HepG2 (cell line): ENCODE measurements around the gene ARHGAP20. TPM values are rescaled to one million over a fixed set of nuclear protein-coding genes. Genes with fewer than 3 reads are reported as not detected.

Experiments used
- ATAC-seq: fragments of 200-7000 bp; cut with Tn5 transposase; 3 replicates; pipeline ENCODE4 v1.9.1; 2020; ENCODE audit warnings: mild to moderate bottlenecking, moderate library complexity
- BruUV-seq: library from RNA; stranded (reverse); fragments of 400-500 nt; replicated peaks from 2 replicates; lab custom pipeline; 2021; lab: Mats Ljungman, UMichigan
- CTCF ChIA-PET: fragments of 300-600 bp; formaldehyde crosslinking; extraction: SDS; loops from one replicate; lab custom pipeline; 2021; ENCODE audit warnings: low total read pairs, inconsistent platforms, low intra/inter-chr PET ratio; lab: Yijun Ruan, JAX
- POLR2A ChIA-PET: fragments of 350-600 bp; sonication (Branson Sonifier 250); formaldehyde crosslinking; loops from one replicate; lab custom pipeline; 2020; ENCODE audit warnings: antibody characterized with exemption, inconsistent platforms; lab: Yijun Ruan, JAX
- DNase-seq: peaks from one replicate; pipeline ENCODE4 v3.0.0-alpha.2; 2015; ENCODE audit warnings: low spot score
- FAIRE-seq: peaks from 3 replicates; lab custom pipeline; 2011; peaks lifted over from hg19 to GRCh38; lab: Jason Lieb, UNC
- H2AFZ ChIP-seq: one replicate; pipeline ENCODE4 v1.6.1; 2011; ENCODE audit warnings: low read length, inconsistent platforms
- H3K27ac ChIP-seq: fragments of 300-600 bp; 3 replicates; pipeline ENCODE4 v1.8.0; 2011; ENCODE audit warnings: mixed run types, mild to moderate bottlenecking, mixed read lengths, low read length, inconsistent platforms; ENCODE audit not compliant: insufficient read depth; ENCODE audit errors: extremely low read length
- H3K27me3 ChIP-seq, 2 experiments: fragments of 200-600 bp in 1 of 2; 2 replicates in 1 of 2; 3 replicates in 1 of 2; pipeline versions ENCODE4 v1.6.0 to v1.8.0; 2011; ENCODE audit warnings: low read length in 2 of 2, mild to moderate bottlenecking in 2 of 2, moderate library complexity in 2 of 2, inconsistent platforms in 1 of 2; ENCODE audit not compliant: insufficient read depth in 2 of 2, control insufficient read depth in 1 of 2
- H3K36me3 ChIP-seq, 2 experiments: fragments of 200-600 bp in 1 of 2; replicated peaks in 1 of 2; 2 replicates in 1 of 2; 3 replicates in 1 of 2; pipeline versions ENCODE4 v1.5.1 to v1.8.0; 2011; ENCODE audit warnings: low read length in 2 of 2, inconsistent platforms in 1 of 2; ENCODE audit not compliant: insufficient read depth in 2 of 2, control insufficient read depth in 1 of 2
- H3K4me1 ChIP-seq: 2 replicates; pipeline ENCODE4 v1.5.1; 2012; ENCODE audit warnings: low read length, inconsistent platforms; ENCODE audit not compliant: insufficient read depth
- H3K4me2 ChIP-seq: 2 replicates; pipeline ENCODE4 v1.6.0; 2011; ENCODE audit warnings: low read depth, low read length, inconsistent platforms
- H3K4me3 ChIP-seq, 3 experiments: fragments of 200-600 bp in 1 of 3; sonication (generic), shearing (Covaris generic) in 1 of 3; replicated peaks in 1 of 3; 2 replicates each; pipeline ENCODE4 v1.5.1; 2011 to 2016; ENCODE audit warnings: low read length in 3 of 3, inconsistent platforms in 2 of 3, low read depth in 2 of 3, mild to moderate bottlenecking in 2 of 3, control low read depth in 1 of 3, mixed read lengths in 1 of 3; ENCODE audit not compliant: insufficient read depth in 1 of 3
- H3K79me2 ChIP-seq: one replicate; pipeline ENCODE4 v1.6.1; 2011; ENCODE audit warnings: low read length, inconsistent platforms; ENCODE audit not compliant: insufficient read depth
- H3K9ac ChIP-seq: 2 replicates; pipeline ENCODE4 v1.6.0; 2011; ENCODE audit warnings: mild to moderate bottlenecking, low read depth, low read length, inconsistent platforms; ENCODE audit not compliant: insufficient read depth
- H3K9me3 ChIP-seq: 2 replicates; pipeline ENCODE4 v1.5.1; 2012; ENCODE audit warnings: mild to moderate bottlenecking, low read length
- H4K20me1 ChIP-seq: 2 replicates; pipeline ENCODE4 v1.6.0; 2011; ENCODE audit warnings: inconsistent platforms, mild to moderate bottlenecking, low read length, moderate library complexity; ENCODE audit not compliant: insufficient read depth
- GLI4 ChIP-seq: sonication (generic); formaldehyde crosslinking; IDR thresholded peaks from 2 replicates; pipeline ENCODE4 v1.5.1; 2020; ENCODE audit warnings: missing genetic modification reagents, mild to moderate bottlenecking, moderate library complexity, borderline replicate concordance
- HDAC1 ChIP-seq: sonication (generic); formaldehyde crosslinking; IDR thresholded peaks from 2 replicates; pipeline ENCODE4 v1.5.1; 2020; ENCODE audit warnings: mild to moderate bottlenecking, missing genetic modification reagents
- ISL2 ChIP-seq: sonication (generic); formaldehyde crosslinking; IDR thresholded peaks from 2 replicates; pipeline ENCODE4 v1.5.0; 2020; ENCODE audit warnings: missing genetic modification reagents
- KAT7 ChIP-seq: IDR thresholded peaks from 2 replicates; pipeline ENCODE4 v1.6.1; 2018; ENCODE audit warnings: borderline replicate concordance, missing compliant biosample characterization
- KMT2B ChIP-seq: IDR thresholded peaks from 2 replicates; pipeline ENCODE4 v1.6.1; 2016; ENCODE audit warnings: missing genetic modification reagents, missing compliant biosample characterization
- NCOA1 ChIP-seq: sonication (generic); formaldehyde crosslinking; IDR thresholded peaks from 2 replicates; pipeline ENCODE4 v1.9.0; 2021; ENCODE audit warnings: missing genetic modification reagents
- PHF21A ChIP-seq: sonication (generic); formaldehyde crosslinking; IDR thresholded peaks from 2 replicates; pipeline ENCODE4 v1.5.0; 2020; ENCODE audit warnings: mild to moderate bottlenecking, missing genetic modification reagents
- SALL2 ChIP-seq: sonication (generic); formaldehyde crosslinking; IDR thresholded peaks from 2 replicates; pipeline ENCODE4 v1.8.1; 2023; ENCODE audit warnings: mild to moderate bottlenecking, missing genetic modification reagents, inconsistent platforms
- SCMH1 ChIP-seq: sonication (generic); formaldehyde crosslinking; IDR thresholded peaks from 2 replicates; pipeline ENCODE4 v1.9.0; 2021; ENCODE audit warnings: missing genetic modification reagents, mild to moderate bottlenecking, borderline replicate concordance
- TOE1 ChIP-seq: sonication (generic); formaldehyde crosslinking; IDR thresholded peaks from 2 replicates; pipeline ENCODE4 v1.4.0; 2020; ENCODE audit warnings: mild to moderate bottlenecking, missing genetic modification reagents
- TOPORS ChIP-seq: sonication (generic); formaldehyde crosslinking; IDR thresholded peaks from 2 replicates; pipeline ENCODE4 v1.8.0; 2023; ENCODE audit warnings: mild to moderate bottlenecking, missing genetic modification reagents
- ZNF230 ChIP-seq: sonication (generic); formaldehyde crosslinking; IDR thresholded peaks from 2 replicates; pipeline ENCODE4 v1.4.0; 2020; ENCODE audit warnings: mild to moderate bottlenecking, missing genetic modification reagents
- ZNF282 ChIP-seq: fragments of 450-650 bp; IDR thresholded peaks from 2 replicates; pipeline ENCODE4 v1.6.1; 2018; ENCODE audit not compliant: partially characterized antibody
- ZNF687 ChIP-seq: sonication (generic); formaldehyde crosslinking; IDR thresholded peaks from 2 replicates; pipeline ENCODE4 v1.5.1; 2020; ENCODE audit warnings: mild to moderate bottlenecking, missing genetic modification reagents, moderate library complexity
- ZNF747 ChIP-seq: sonication (generic); formaldehyde crosslinking; IDR thresholded peaks from 2 replicates; pipeline ENCODE4 v1.8.1; 2023; ENCODE audit warnings: missing genetic modification reagents, mild to moderate bottlenecking, borderline replicate concordance
- WGBS: methylation state at CpG from one replicate; pipeline ENCODE4 v1.1.6; 2017; ENCODE audit warnings: low lambda C conversion rate; 5-methylcytosine and 5-hydroxymethylcytosine counted together
- in situ Hi-C: cut with HindIII; loops from 2 replicates; pipeline ENCODE4 v1.10.0; 2017; ENCODE audit warnings: low pct_unique_long_range_greater_than_20kb; ENCODE audit not compliant: extremely low pct_ligation_motif_present
- intact Hi-C: fragments of 100-400 bp; cut with micrococcal nuclease; formaldehyde crosslinking; loops from one replicate; pipeline ENCODE4 v1.10.0; 2022; ENCODE audit not compliant: unreplicated experiment
- polyA plus RNA-seq, 8 experiments: library from polyadenylated mRNA; depleted of rRNA in 3 of 8; stranded (reverse) in 7 of 8; unstranded in 1 of 8; fragments of >200 nt; fragmentation: Illumina TruSeq in 4 of 8; extraction: Trizol in 4 of 8; gene quantifications; 2 replicates each; pipeline versions ENCODE4 v1.2.1 to v1.2.3, GENCODE V29; 2011 to 2016; ENCODE audit warnings: low read depth in 4 of 8, missing spikeins in 1 of 8, mixed read lengths in 1 of 8; ENCODE audit not compliant: insufficient read depth in 1 of 8
- total RNA-seq, 5 experiments: library from RNA; depleted of rRNA; stranded (reverse); fragments of >200 nt; fragmentation: Illumina TruSeq; extraction: Trizol; gene quantifications; 2 replicates each; pipeline ENCODE4 v1.2.3, GENCODE V29; 2016; ENCODE audit warnings: low read depth in 1 of 5
- TF ChIP-seq, protein P1 (sequence below): sonication (generic); formaldehyde crosslinking; IDR thresholded peaks from 2 replicates; pipeline ENCODE4 v1.5.0; 2020; ENCODE audit warnings: mild to moderate bottlenecking, low read depth, missing genetic modification reagents, borderline replicate concordance
- TF ChIP-seq, protein P2 (sequence below): IDR thresholded peaks from 2 replicates; pipeline ENCODE4 v1.6.1; 2012; ENCODE audit warnings: low read length, improper control_type of control experiment
- TF ChIP-seq, protein P3 (sequence below): sonication (generic); formaldehyde crosslinking; IDR thresholded peaks from 2 replicates; pipeline ENCODE4 v1.4.0; 2020; ENCODE audit warnings: missing genetic modification reagents

The ARHGAP20 gene
- total and polyA plus RNA-seq, 2 of the 13 experiments (the other 11 are each of a cell fraction or from before 2014, with no cell fraction given): not detected

DNA sequence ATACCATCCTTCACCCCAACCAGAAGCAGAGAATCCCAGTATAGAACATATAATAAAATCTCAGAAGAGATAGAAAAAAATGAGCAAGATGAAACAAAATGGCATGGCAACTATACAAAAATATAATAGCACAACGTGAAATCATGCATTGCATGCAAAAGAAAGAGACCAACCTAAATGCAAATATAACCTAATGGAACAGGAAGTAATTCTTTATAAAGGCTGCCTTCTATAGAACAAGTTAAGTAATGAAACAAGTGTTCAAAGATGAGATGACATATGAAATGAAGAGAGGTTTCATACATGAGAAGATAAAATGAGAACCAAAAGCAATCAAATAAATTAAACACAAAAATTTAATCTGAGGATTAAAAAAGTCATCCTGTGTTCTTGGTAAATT, 18.5 kb upstream of the ARHGAP20 start:
- H2AFZ ChIP-seq: no peak overlapping the region
- TF ChIP-seq ISL2 (no peak), SALL2 (CRISPR knock-in tag) (no peak), KAT7 (CRISPR knock-in tag) (no peak), ZNF230 (CRISPR knock-in tag) (no peak), GLI4 (CRISPR knock-in tag) (no peak), KMT2B (CRISPR knock-in tag) (no peak), SCMH1 (CRISPR knock-in tag) (no peak), NCOA1 (CRISPR knock-in tag) (no peak), ZNF747 (CRISPR knock-in tag) (no peak), ZNF282 (no peak), HDAC1 (CRISPR knock-in tag) (no peak), TOE1 (CRISPR knock-in tag) (no peak), TOPORS (no peak), ZNF687 (CRISPR knock-in tag) (no peak), PHF21A (CRISPR knock-in tag) (no peak)
- TF ChIP-seq, protein P1, sequence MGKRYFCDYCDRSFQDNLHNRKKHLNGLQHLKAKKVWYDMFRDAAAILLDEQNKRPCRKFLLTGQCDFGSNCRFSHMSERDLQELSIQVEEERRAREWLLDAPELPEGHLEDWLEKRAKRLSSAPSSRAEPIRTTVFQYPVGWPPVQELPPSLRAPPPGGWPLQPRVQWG (CRISPR knock-in tag): no peak
- TF ChIP-seq, protein P2, sequence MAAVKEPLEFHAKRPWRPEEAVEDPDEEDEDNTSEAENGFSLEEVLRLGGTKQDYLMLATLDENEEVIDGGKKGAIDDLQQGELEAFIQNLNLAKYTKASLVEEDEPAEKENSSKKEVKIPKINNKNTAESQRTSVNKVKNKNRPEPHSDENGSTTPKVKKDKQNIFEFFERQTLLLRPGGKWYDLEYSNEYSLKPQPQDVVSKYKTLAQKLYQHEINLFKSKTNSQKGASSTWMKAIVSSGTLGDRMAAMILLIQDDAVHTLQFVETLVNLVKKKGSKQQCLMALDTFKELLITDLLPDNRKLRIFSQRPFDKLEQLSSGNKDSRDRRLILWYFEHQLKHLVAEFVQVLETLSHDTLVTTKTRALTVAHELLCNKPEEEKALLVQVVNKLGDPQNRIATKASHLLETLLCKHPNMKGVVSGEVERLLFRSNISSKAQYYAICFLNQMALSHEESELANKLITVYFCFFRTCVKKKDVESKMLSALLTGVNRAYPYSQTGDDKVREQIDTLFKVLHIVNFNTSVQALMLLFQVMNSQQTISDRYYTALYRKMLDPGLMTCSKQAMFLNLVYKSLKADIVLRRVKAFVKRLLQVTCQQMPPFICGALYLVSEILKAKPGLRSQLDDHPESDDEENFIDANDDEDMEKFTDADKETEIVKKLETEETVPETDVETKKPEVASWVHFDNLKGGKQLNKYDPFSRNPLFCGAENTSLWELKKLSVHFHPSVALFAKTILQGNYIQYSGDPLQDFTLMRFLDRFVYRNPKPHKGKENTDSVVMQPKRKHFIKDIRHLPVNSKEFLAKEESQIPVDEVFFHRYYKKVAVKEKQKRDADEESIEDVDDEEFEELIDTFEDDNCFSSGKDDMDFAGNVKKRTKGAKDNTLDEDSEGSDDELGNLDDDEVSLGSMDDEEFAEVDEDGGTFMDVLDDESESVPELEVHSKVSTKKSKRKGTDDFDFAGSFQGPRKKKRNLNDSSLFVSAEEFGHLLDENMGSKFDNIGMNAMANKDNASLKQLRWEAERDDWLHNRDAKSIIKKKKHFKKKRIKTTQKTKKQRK: no peak
- TF ChIP-seq, protein P3, sequence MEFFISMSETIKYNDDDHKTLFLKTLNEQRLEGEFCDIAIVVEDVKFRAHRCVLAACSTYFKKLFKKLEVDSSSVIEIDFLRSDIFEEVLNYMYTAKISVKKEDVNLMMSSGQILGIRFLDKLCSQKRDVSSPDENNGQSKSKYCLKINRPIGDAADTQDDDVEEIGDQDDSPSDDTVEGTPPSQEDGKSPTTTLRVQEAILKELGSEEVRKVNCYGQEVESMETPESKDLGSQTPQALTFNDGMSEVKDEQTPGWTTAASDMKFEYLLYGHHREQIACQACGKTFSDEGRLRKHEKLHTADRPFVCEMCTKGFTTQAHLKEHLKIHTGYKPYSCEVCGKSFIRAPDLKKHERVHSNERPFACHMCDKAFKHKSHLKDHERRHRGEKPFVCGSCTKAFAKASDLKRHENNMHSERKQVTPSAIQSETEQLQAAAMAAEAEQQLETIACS (CRISPR knock-in tag): no peak

More for the DNA sequence above, 18.5 kb upstream of the ARHGAP20 start:
- H3K27me3 ChIP-seq: no peaks in the 10 kb centered on the region
- H3K9ac ChIP-seq: no peak overlapping the region
- H3K4me3 ChIP-seq: no peak overlapping the region
- no peaks in the 10 kb centered on the region for H3K36me3 ChIP-seq
- ChIA-PET CTCF (no interaction called here), POLR2A (no interaction called here)
- no peaks in the 10 kb centered on the region for H4K20me1 ChIP-seq
- no peaks in the 10 kb centered on the region for H3K9me3 ChIP-seq
- H3K27ac ChIP-seq: no peak overlapping the region
- DNase-seq (no peak), ATAC-seq (no peak), FAIRE-seq (no peak)
- BruUV-seq: no TSS peak
- no peak overlapping the region for H3K4me2 ChIP-seq
- 0% methylated on average over 1 of the region's 1 CpG for WGBS
- no peaks in the 10 kb centered on the region for H3K4me1 ChIP-seq
- H3K79me2 ChIP-seq: no peaks in the 10 kb centered on the region
- intact Hi-C loops: no loop called here
- in situ Hi-C loops: no loop called here
